ENCODE measurements around the gene ATP7A.
A peak's percentile ranks its signal among the peaks of the same experiment; 100 is the strongest.

DNA sequence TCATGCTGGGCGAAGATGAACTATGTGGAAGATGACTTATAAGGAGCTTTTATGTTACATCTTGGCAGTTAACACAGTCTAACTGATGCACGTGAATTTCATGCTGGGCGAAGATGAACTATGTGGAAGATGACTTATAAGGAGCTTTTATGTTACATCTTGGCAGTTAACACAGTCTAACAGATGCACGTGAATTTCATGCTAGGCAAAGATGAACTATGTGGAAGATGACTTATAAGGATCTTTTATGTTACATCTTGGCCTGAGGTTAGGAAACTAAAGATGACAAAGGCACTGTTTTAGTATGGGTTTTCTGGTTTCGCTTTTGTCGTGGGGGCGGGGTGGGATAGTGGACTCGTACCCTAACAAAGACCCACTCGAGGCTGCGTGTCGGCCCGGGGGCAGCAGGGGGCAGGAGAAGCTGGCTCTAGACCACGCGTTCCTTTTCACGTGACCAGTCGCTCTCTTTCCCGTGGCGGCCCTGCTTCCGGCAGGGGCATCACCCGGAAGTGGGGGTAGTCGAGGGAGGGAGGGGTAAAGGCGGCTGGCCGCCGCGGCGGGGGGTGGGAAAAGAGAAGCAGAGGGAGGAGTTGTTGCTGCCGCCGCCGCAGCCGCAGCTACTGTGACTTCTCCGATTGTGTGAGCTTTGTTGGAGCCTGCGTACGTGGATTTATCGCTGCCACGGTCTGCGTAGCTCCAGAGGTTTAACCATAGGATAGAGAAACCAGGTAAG is at the start of gene ATP7A:
- TF ChIP-seq CTCF (IDR thresholded peaks at IDR 0.05 in 4 of 5, conservative IDR thresholded peaks at IDR 0.05 in 1 of 5) (peak; percentile 25 to 65 (median 59)), POLR2A (IDR thresholded peaks at IDR 0.05) (peak; percentile 50 to 56)
